WTC11 (cell line): Measurements from ENCODE around the gene TBC1D17. TPM values are rescaled to one million over a fixed set of nuclear protein-coding genes. Genes with fewer than 3 reads are reported as not detected.

Experiments used
- ATAC-seq: fragments of 200-7000 bp; cut with Tn5 transposase; 2 replicates; pipeline ENCODE4 v1.10.0; 2021; ENCODE audit warnings: mild to moderate bottlenecking, moderate library complexity
- CTCF ChIA-PET: fragments of 300-600 bp; sonication (Branson Sonifier 250); formaldehyde crosslinking; loops from one replicate; lab custom pipeline; 2021; ENCODE audit warnings: antibody characterized with exemption; lab: Charles Lee
- POLR2A ChIA-PET: fragments of 350-600 bp; sonication (Branson Sonifier 250); formaldehyde crosslinking; loops from one replicate; lab custom pipeline; 2021; ENCODE audit warnings: antibody characterized with exemption; lab: Charles Lee
- DNase-seq: peaks from one replicate; pipeline ENCODE4 v3.0.0; 2021; ENCODE audit warnings: low spot score
- H3K27ac Mint-ChIP-seq: 2 replicates; pipeline ENCODE4 v1.8.0; 2021; ENCODE audit warnings: mixed read lengths
- H3K27me3 Mint-ChIP-seq: 2 replicates; pipeline ENCODE4 v1.8.0; 2021; ENCODE audit warnings: low read depth, mild to moderate bottlenecking, moderate library complexity, mixed read lengths
- H3K36me3 Mint-ChIP-seq: 2 replicates; pipeline ENCODE4 v1.8.0; 2021; ENCODE audit warnings: mixed read lengths
- H3K4me1 Mint-ChIP-seq: 2 replicates; pipeline ENCODE4 v1.8.0; 2022; ENCODE audit warnings: mixed read lengths
- H3K4me3 Mint-ChIP-seq: 2 replicates; pipeline ENCODE4 v1.8.0; 2021; ENCODE audit warnings: mild to moderate bottlenecking, moderate library complexity, mixed read lengths
- H3K9me3 Mint-ChIP-seq: 2 replicates; pipeline ENCODE4 v1.8.0; 2021; ENCODE audit warnings: mixed read lengths
- CBFB ChIP-seq: sonication (generic); formaldehyde crosslinking; IDR thresholded peaks from 2 replicates; pipeline ENCODE4 v1.8.1; 2022; ENCODE audit warnings: mild to moderate bottlenecking, low read depth, missing genetic modification reagents
- EMX1 ChIP-seq: fragments of 250-450 bp; sonication (Bioruptor Pico); IDR thresholded peaks from 2 replicates; pipeline ENCODE4 v1.8.0; 2021; ENCODE audit warnings: mild to moderate bottlenecking
- FOXK1 ChIP-seq: sonication (generic); formaldehyde crosslinking; IDR thresholded peaks from 2 replicates; pipeline ENCODE4 v1.8.0; 2022; ENCODE audit warnings: mild to moderate bottlenecking, moderate library complexity, missing genetic modification reagents
- NFYB ChIP-seq: sonication (generic); formaldehyde crosslinking; conservative IDR thresholded peaks from 2 replicates; pipeline ENCODE4 v1.8.0; 2022; ENCODE audit warnings: low read depth, missing genetic modification reagents
- NR2C2 ChIP-seq: sonication (generic); formaldehyde crosslinking; IDR thresholded peaks from 2 replicates; pipeline ENCODE4 v1.8.0; 2022; ENCODE audit warnings: mild to moderate bottlenecking, missing genetic modification reagents
- SP1 ChIP-seq: sonication (generic); formaldehyde crosslinking; conservative IDR thresholded peaks from 2 replicates; pipeline ENCODE4 v1.8.1; 2022; ENCODE audit warnings: missing genetic modification reagents
- TEAD4 ChIP-seq: sonication (generic); formaldehyde crosslinking; IDR thresholded peaks from 2 replicates; pipeline ENCODE4 v1.8.0; 2022; ENCODE audit warnings: mild to moderate bottlenecking, missing genetic modification reagents
- ZBTB21 ChIP-seq: sonication (generic); formaldehyde crosslinking; IDR thresholded peaks from 2 replicates; pipeline ENCODE4 v1.8.1; 2023; ENCODE audit warnings: mild to moderate bottlenecking, missing genetic modification reagents, borderline replicate concordance
- ZMAT4 ChIP-seq: fragments of 250-450 bp; sonication (Bioruptor Pico); IDR thresholded peaks from 2 replicates; pipeline ENCODE4 v1.9.0; 2021; ENCODE audit warnings: mild to moderate bottlenecking
- ZNF121 ChIP-seq: sonication (generic); formaldehyde crosslinking; IDR thresholded peaks from 2 replicates; pipeline ENCODE4 v1.8.0; 2023; ENCODE audit warnings: missing genetic modification reagents
- ZNF416 ChIP-seq: fragments of 250-450 bp; sonication (Bioruptor Pico); IDR thresholded peaks from 2 replicates; pipeline ENCODE4 v1.9.0; 2021; ENCODE audit warnings: mild to moderate bottlenecking, inconsistent platforms
- total RNA-seq: library from RNA; stranded (reverse); gene quantifications from 3 replicates; pipeline ENCODE4 v1.2.3, GENCODE V29; 2021
- TF ChIP-seq, protein P1 (sequence below): fragments of 250-450 bp; sonication (Bioruptor Pico); IDR thresholded peaks from 2 replicates; pipeline ENCODE4 v2.1.2; 2022; ENCODE audit warnings: mild to moderate bottlenecking, moderate library complexity
- TF ChIP-seq, protein P2 (sequence below): sonication (generic); formaldehyde crosslinking; IDR thresholded peaks from 2 replicates; pipeline ENCODE4 v1.8.0; 2023; ENCODE audit warnings: missing genetic modification reagents, mild to moderate bottlenecking, borderline replicate concordance
- TF ChIP-seq, protein P3 (sequence below): sonication (generic); formaldehyde crosslinking; IDR thresholded peaks from 2 replicates; pipeline ENCODE4 v1.8.0; 2022; ENCODE audit warnings: mild to moderate bottlenecking, missing genetic modification reagents

TBC1D17 gene
- total RNA-seq, 1 experiment from 2014 or later = 52.8 TPM

DNA sequence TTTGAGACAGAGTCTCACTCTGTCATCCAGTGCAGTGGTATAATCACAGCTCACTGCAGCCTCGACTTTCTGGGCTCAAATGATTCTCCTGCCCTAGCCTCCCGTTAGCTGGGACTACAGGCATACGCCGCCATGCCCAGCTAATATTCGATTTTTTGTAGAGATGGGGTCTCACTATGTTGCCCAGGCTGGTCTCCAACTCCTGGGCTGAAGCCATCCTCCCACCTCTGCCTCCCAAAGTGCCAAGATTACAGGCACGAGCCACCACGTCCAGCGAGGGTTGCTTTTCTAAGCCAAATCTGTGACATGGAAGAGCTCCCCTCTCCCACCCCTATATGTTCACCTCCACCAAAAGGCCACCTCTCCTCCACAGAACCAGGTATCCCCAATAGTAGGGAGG lies 40.6 kb downstream of the TBC1D17 start:
- ChIA-PET CTCF (interaction anchor here (1.2 to 2.2 kb wide), 2 partner anchors 11 to 20 kb away, joined by 7 to 8 read pairs; partner anchors contain the start of genes ATF5 and NUP62), POLR2A (interaction anchor here (2.4 kb wide), 1 partner anchor 12 kb away, joined by 7 read pairs; the partner anchor contains the start of gene NUP62)
- H3K27me3 Mint-ChIP-seq = no peaks in the 10 kb centered on the region
- peaks cover 41% of the 10 kb centered on the region for H3K36me3 Mint-ChIP-seq
- H3K9me3 Mint-ChIP-seq = peaks cover 6% of the 10 kb centered on the region
- TF ChIP-seq ZNF121 (CRISPR knock-in tag) = peak; percentile 66
- no peak for TF ChIP-seq ZNF416
- TF ChIP-seq, all 79 proteins: peak for 1
- Mint-ChIP-seq H3K27ac (no peak overlapping the region), H3K4me3 (no peak overlapping the region), H3K4me1 (peaks cover 30% of the 10 kb centered on the region)
- ATAC-seq = no peak
- no peak for DNase-seq

DNA sequence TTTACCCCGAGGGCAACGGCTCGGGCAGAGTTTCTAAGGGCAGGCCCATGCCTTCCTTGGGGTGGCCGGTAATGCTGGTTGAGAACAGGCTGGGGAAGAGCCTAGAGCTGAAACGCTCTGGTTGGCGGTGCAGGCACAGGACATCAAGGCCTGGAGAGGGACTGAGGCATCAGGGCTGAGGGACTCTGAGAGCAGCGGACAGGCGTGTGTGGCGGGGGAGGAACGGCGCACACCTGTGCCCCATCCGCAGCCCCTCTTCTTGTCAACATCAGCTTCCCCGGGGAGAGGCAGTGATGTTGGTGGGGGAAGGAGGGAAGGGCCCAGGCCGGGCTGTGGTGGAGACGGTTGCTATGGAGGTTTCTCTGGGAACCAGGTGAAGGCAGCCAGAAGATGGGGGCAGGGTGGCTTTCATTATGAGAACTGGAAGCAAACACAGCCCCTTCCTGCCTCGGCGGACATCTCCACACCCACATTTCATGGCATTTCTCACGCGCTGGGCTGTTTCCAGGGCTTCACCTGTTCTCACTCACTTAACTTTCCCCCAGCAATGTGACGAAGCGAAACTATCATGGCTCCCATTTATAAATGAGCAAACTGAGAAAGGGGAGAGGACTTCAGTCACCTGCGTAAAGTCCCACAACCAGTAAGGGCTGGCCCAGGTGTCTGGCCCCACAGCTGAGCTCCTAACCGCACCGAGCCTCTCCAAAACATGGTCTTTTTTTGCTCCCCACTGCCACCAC lies 43.3 kb downstream of the TBC1D17 start:
- POLR2A ChIA-PET = interaction anchor here (0.5 to 1.0 kb wide), 3 partner anchors 9 to 169 kb away, joined by 3 to 4 read pairs (median 3); no protein-coding TSS in a partner anchor
- no peak overlapping the region for H3K4me3 Mint-ChIP-seq
- no peak for TF ChIP-seq FOXK1 (CRISPR knock-in tag)
- no peak for TF ChIP-seq SP1
- TF ChIP-seq EMX1 (CRISPR knock-in tag) = no peak
- no peak for TF ChIP-seq NFYB (CRISPR knock-in tag)
- no peak for TF ChIP-seq ZMAT4
- TF ChIP-seq TEAD4 (CRISPR knock-in tag) = no peak
- TF ChIP-seq, protein P1, sequence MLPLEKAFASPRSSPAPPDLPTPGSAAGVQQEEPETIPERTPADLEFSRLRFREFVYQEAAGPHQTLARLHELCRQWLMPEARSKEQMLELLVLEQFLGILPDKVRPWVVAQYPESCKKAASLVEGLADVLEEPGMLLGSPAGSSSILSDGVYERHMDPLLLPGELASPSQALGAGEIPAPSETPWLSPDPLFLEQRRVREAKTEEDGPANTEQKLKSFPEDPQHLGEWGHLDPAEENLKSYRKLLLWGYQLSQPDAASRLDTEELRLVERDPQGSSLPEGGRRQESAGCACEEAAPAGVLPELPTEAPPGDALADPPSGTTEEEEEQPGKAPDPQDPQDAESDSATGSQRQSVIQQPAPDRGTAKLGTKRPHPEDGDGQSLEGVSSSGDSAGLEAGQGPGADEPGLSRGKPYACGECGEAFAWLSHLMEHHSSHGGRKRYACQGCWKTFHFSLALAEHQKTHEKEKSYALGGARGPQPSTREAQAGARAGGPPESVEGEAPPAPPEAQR (CRISPR knock-in tag) = no peak
- TF ChIP-seq, protein P2, sequence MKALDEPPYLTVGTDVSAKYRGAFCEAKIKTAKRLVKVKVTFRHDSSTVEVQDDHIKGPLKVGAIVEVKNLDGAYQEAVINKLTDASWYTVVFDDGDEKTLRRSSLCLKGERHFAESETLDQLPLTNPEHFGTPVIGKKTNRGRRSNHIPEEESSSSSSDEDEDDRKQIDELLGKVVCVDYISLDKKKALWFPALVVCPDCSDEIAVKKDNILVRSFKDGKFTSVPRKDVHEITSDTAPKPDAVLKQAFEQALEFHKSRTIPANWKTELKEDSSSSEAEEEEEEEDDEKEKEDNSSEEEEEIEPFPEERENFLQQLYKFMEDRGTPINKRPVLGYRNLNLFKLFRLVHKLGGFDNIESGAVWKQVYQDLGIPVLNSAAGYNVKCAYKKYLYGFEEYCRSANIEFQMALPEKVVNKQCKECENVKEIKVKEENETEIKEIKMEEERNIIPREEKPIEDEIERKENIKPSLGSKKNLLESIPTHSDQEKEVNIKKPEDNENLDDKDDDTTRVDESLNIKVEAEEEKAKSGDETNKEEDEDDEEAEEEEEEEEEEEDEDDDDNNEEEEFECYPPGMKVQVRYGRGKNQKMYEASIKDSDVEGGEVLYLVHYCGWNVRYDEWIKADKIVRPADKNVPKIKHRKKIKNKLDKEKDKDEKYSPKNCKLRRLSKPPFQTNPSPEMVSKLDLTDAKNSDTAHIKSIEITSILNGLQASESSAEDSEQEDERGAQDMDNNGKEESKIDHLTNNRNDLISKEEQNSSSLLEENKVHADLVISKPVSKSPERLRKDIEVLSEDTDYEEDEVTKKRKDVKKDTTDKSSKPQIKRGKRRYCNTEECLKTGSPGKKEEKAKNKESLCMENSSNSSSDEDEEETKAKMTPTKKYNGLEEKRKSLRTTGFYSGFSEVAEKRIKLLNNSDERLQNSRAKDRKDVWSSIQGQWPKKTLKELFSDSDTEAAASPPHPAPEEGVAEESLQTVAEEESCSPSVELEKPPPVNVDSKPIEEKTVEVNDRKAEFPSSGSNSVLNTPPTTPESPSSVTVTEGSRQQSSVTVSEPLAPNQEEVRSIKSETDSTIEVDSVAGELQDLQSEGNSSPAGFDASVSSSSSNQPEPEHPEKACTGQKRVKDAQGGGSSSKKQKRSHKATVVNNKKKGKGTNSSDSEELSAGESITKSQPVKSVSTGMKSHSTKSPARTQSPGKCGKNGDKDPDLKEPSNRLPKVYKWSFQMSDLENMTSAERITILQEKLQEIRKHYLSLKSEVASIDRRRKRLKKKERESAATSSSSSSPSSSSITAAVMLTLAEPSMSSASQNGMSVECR (CRISPR knock-in tag) = no peak
- TF ChIP-seq, protein P3, sequence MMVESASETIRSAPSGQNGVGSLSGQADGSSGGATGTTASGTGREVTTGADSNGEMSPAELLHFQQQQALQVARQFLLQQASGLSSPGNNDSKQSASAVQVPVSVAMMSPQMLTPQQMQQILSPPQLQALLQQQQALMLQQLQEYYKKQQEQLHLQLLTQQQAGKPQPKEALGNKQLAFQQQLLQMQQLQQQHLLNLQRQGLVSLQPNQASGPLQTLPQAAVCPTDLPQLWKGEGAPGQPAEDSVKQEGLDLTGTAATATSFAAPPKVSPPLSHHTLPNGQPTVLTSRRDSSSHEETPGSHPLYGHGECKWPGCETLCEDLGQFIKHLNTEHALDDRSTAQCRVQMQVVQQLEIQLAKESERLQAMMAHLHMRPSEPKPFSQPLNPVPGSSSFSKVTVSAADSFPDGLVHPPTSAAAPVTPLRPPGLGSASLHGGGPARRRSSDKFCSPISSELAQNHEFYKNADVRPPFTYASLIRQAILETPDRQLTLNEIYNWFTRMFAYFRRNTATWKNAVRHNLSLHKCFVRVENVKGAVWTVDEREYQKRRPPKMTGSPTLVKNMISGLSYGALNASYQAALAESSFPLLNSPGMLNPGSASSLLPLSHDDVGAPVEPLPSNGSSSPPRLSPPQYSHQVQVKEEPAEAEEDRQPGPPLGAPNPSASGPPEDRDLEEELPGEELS = no peak
- TF ChIP-seq ZBTB21 (CRISPR knock-in tag) = no peak
- TF ChIP-seq NR2C2 (CRISPR knock-in tag) = no peak
- no peak for TF ChIP-seq CBFB (CRISPR knock-in tag)
- no peaks in the 10 kb centered on the region for H3K9me3 Mint-ChIP-seq
- CTCF ChIA-PET = interaction anchor here (1.6 kb wide), 1 partner anchor 31 kb away, joined by 5 read pairs; no protein-coding TSS in a partner anchor
- no peaks in the 10 kb centered on the region for H3K27me3 Mint-ChIP-seq
- H3K27ac Mint-ChIP-seq = peak overlapping the region; percentile 57; the same call in 1 of the 2 replicates
- H3K36me3 Mint-ChIP-seq = peaks cover 30% of the 10 kb centered on the region
- no peak for DNase-seq
- peaks cover 38% of the 10 kb centered on the region for H3K4me1 Mint-ChIP-seq
- ATAC-seq = no peak; the same call in 1 of the 2 replicates
